ENCODE measurements around the gene GAS2L3. TPM values are rescaled to one million over a fixed set of nuclear protein-coding genes. Genes with fewer than 3 reads are reported as not detected.

GAS2L3 gene
- 1 to 10 TPM; 1.3 to 5.6 (median 2.0) TPM for total RNA-seq
- polyA plus RNA-seq: 1 to 10 TPM in 1 of 2 donors, under 1 TPM in 1; 0.43 to 1.5 TPM
- long read RNA-seq, donor 1, partial matches to known transcripts: 0 of 2 reads
- long read RNA-seq, donor 1, other reads (novel, unspliced or antisense): 1 of 2 reads
- long read RNA-seq, donor 2: 0 reads
- long read RNA-seq, donor 3, partial matches to known transcripts: 0 of 1 reads
- long read RNA-seq, donor 3, other reads (novel, unspliced or antisense): 0 of 1 reads

DNA sequence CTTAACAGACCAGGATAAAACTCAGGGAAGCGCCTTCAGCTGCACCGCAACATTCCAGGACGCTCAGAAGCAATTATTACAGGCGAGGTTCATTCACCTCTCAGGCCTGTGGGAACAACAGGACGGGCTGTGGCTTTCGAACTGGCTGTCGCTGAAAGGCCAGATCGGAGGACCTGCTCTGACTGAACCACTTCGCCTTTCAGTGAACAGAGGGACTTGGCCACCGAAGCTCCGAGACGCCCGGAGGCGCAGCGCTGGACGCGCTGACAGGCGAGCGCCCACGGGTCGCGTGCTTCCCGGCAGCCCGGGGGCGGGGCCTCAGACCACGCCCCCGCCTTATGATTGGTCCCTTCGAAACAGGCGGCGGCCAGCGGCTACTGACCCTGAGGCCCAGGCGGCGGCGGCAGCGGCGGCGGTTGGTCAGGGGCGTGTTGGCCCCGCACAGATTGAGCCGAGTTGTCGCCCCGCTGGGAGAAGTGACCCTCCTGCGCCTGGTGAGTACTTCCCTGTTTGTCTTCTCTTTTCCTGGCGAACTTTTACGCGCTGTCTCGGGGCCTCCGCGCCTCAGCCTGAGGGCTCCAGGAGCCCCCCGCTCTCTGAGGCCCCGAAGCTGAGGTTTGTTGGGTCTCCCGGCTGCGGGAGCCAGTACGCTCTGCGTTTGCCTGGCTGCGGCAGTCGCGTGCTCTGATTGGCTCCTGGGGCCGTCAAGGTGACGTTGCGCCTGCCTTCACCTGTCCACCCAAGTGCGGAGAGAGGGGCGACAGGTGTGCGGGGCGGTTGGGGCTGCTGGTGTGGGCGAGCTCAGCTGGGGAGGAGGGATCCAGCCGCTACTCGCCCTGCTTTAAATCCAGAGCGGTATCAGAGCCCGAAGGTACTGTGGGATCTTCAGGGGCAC, at the start of gene GAS2L3:
TSS of gene GAS2L3 (plus strand) at position 393 of the 895 bp plus-strand sequence. CDS start 21,221 bp downstream, outside the sequence.
- ATAC-seq (peak; percentile 99 to 100 (median 100)), DNase-seq (peak; percentile 87 to 91)
- intact Hi-C loops (cut with DNase I): loop anchor here in 2 of 10 donors (10.0 kb wide), 2 partner anchors 161 to 309 kb away; partner anchors contain the start of genes DEPDC4 (in 1 of the 2) and SCYL2 (in 1 of the 2)
- H3K4me3 ChIP-seq: peak within 1 kb of the TSS; percentile 55 to 79 (median 65)
- H3K36me3 ChIP-seq: peaks cover 0 to under 1% (median 0%) of the 10 kb centered on the region in 9 donors
- TF ChIP-seq, protein P1, sequence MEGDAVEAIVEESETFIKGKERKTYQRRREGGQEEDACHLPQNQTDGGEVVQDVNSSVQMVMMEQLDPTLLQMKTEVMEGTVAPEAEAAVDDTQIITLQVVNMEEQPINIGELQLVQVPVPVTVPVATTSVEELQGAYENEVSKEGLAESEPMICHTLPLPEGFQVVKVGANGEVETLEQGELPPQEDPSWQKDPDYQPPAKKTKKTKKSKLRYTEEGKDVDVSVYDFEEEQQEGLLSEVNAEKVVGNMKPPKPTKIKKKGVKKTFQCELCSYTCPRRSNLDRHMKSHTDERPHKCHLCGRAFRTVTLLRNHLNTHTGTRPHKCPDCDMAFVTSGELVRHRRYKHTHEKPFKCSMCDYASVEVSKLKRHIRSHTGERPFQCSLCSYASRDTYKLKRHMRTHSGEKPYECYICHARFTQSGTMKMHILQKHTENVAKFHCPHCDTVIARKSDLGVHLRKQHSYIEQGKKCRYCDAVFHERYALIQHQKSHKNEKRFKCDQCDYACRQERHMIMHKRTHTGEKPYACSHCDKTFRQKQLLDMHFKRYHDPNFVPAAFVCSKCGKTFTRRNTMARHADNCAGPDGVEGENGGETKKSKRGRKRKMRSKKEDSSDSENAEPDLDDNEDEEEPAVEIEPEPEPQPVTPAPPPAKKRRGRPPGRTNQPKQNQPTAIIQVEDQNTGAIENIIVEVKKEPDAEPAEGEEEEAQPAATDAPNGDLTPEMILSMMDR (IDR thresholded peaks at IDR 0.05): no peak
- 1% methylated on average over 68 to 70 of the region's 70 CpGs for WGBS, 2 donors
- peak within 1 kb of the TSS in 9 of 10 donors; percentile 41 to 88 (median 70) for H3K27ac ChIP-seq
- peaks cover 0 to 5% (median 0%) of the 10 kb centered on the region in 7 donors for H3K27me3 ChIP-seq
- peaks cover 0 to 31% (median 17%) of the 10 kb centered on the region in 9 donors for H3K4me1 ChIP-seq
- no peaks in the 10 kb centered on the region for H3K9me3 ChIP-seq

DNA sequence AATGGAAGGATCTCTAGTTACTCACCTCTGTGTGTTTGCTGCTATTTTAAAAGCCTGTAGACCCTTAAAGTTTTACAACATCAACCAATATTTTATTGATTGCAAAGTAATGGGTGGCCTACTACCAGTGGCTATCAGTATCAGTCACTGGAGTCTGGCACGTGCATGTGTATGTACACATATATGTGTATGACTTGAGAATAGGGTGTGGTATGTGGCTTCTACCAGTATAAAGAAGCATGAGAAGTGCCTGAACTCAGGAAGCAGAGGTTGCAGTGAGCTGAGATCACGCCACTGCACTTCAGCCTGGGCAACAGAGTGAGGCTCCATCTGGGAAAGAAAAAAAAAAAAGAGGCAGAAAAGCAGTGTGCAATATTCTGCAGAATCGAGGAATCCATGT, 45.5 kb upstream of the GAS2L3 start:
- ATAC-seq (no peak), DNase-seq (no peak)
- Histone ChIP-seq H3K4me1 (no peaks in the 10 kb centered on the region), H3K4me3 (no peak overlapping the region), H3K27ac (no peak overlapping the region), H3K27me3 (peaks cover 0 to 7% (median 0%) of the 10 kb centered on the region in 7 donors), H3K9me3 (no peaks in the 10 kb centered on the region), H3K36me3 (no peaks in the 10 kb centered on the region)
- intact Hi-C loops (cut with DNase I): no loop called here
- 59 to 61% methylated on average over 3 of the region's 3 CpGs for WGBS, 2 donors
- TF ChIP-seq, protein P1 (IDR thresholded peaks at IDR 0.05): no peak

DNA sequence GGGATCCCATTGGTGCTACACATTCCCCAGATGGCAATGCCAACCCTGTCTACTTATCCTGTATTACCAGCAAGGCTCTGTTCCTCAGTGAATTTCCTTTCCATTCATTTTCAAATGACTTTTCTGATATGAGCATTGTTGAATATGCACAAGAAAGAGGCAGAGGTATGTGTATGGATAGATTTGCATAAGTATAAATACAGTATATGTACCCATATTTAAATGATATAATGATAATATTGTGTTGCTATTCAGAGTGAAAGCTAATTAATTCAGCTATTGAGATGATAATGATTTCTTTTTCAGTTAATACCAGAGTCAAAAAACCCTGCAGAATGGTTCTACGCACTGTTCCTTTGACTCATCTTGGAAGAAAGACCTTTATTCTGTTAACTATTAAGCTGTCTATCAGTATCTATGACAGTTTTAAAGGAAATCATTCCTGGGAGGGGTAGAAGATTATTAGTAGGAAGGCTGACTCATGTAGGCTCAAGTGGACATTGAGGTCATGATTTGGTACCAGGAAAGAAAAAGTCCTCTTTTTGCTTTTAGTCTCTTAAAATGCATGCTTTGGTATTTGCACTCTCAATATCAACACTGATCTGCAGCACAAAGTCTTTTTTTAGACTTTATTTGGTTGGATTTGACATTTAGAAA, 44.9 kb upstream of the GAS2L3 start:
- no peaks in the 10 kb centered on the region for H3K9me3 ChIP-seq
- H3K4me3 ChIP-seq: no peak overlapping the region
- no peaks in the 10 kb centered on the region for H3K36me3 ChIP-seq
- no peaks in the 10 kb centered on the region for H3K4me1 ChIP-seq
- ATAC-seq: no peak
- intact Hi-C loops (cut with DNase I): no loop called here
- TF ChIP-seq, protein P1 (IDR thresholded peaks at IDR 0.05): no peak
- H3K27ac ChIP-seq: no peak overlapping the region
- peaks cover 0 to 7% (median 0%) of the 10 kb centered on the region in 7 donors for H3K27me3 ChIP-seq
- no peak for DNase-seq
- 81 to 97% methylated on average over 1 of the region's 1 CpG for WGBS, 2 donors
